K562 (cell line): ENCODE measurements around the gene AIG1. TPM values are rescaled to one million over a fixed set of nuclear protein-coding genes. Genes with fewer than 3 reads are reported as not detected.
A peak's percentile ranks its signal among the peaks of the same experiment; 100 is the strongest.

ENCODE experiments used
- ATAC-seq: fragments of 200-7000 bp; cut with Tn5 transposase; 3 replicates; pipeline ENCODE4 v1.9.1; 2020; ENCODE audit warnings: moderate library complexity
- BruUV-seq: library from RNA; stranded (reverse); fragments of 400-500 nt; replicated peaks from 2 replicates; lab custom pipeline; 2021; lab: Mats Ljungman, UMichigan
- CTCF ChIA-PET: fragments of 300-600 bp; formaldehyde crosslinking; extraction: SDS; loops from one replicate; lab custom pipeline; 2021; ENCODE audit warnings: low intra/inter-chr PET ratio; lab: Yijun Ruan, JAX
- POLR2A ChIA-PET: fragments of 300-600, 350-650 bp; sonication (Branson Sonifier 250); formaldehyde crosslinking; extraction: SDS; loops from one replicate; lab custom pipeline; 2021; ENCODE audit warnings: antibody characterized with exemption, inconsistent platforms; lab: Yijun Ruan, JAX
- DNase-seq, 4 experiments: peaks; one replicate each; pipeline versions ENCODE4 v3.0.0 to v3.0.0-alpha.2; 2011 to 2018; ENCODE audit warnings: low spot score in 3 of 4, mixed read lengths in 3 of 4; ENCODE audit errors: extremely low read depth in 1 of 4
- FAIRE-seq: peaks from 2 replicates; lab custom pipeline; 2011; peaks lifted over from hg19 to GRCh38; lab: Jason Lieb, UNC
- H2AFZ ChIP-seq: 2 replicates; pipeline ENCODE4 v1.6.0; 2011; ENCODE audit warnings: low read depth, low read length, control low read depth, inconsistent platforms
- H3K27ac ChIP-seq: fragments of 200-600 bp; 3 replicates; pipeline ENCODE4 v1.8.0; 2011; ENCODE audit warnings: low read depth, mild to moderate bottlenecking, control low read depth, inconsistent platforms, low read length, moderate library complexity, mixed read lengths; ENCODE audit errors: extremely low read depth
- H3K27me3 ChIP-seq, 2 experiments: fragments of 300-600 bp in 1 of 2; 2 replicates in 1 of 2; 3 replicates in 1 of 2; pipeline versions ENCODE4 v1.6.0 to v1.8.0; 2011; ENCODE audit warnings: inconsistent platforms in 2 of 2, low read length in 2 of 2, mild to moderate bottlenecking in 1 of 2, mixed read lengths in 1 of 2, moderate library complexity in 1 of 2; ENCODE audit not compliant: control insufficient read depth in 2 of 2, insufficient read depth in 2 of 2
- H3K36me3 ChIP-seq: fragments of 300-600 bp; 3 replicates; pipeline ENCODE4 v1.8.0; 2011; ENCODE audit warnings: mild to moderate bottlenecking, low read length, inconsistent platforms; ENCODE audit not compliant: control insufficient read depth, insufficient read depth
- H3K4me1 ChIP-seq, 2 experiments: fragments of 200-600 bp in 1 of 2; replicated peaks in 1 of 2; 2 replicates in 1 of 2; 3 replicates in 1 of 2; pipeline versions ENCODE4 v1.5.1 to v1.8.0; 2011; ENCODE audit warnings: inconsistent platforms in 2 of 2, low read length in 2 of 2, mild to moderate bottlenecking in 1 of 2, mixed read lengths in 1 of 2, moderate library complexity in 1 of 2; ENCODE audit not compliant: control insufficient read depth in 2 of 2, insufficient read depth in 2 of 2
- H3K4me2 ChIP-seq: 2 replicates; pipeline ENCODE4 v1.6.1; 2011; ENCODE audit warnings: low read length, control low read depth, inconsistent platforms, mixed read lengths; ENCODE audit not compliant: insufficient read depth
- H3K4me3 ChIP-seq: fragments of 200-600 bp; sonication (generic), shearing (Covaris generic); 2 replicates; pipeline ENCODE4 v1.5.1; 2016; ENCODE audit warnings: control low read depth, inconsistent platforms
- H3K79me2 ChIP-seq: fragments of 200-600 bp; 3 replicates; pipeline ENCODE4 v1.8.0; 2011; ENCODE audit warnings: low read length, inconsistent platforms; ENCODE audit not compliant: control insufficient read depth, insufficient read depth
- H3K9ac ChIP-seq, 2 experiments: 2 replicates each; pipeline versions ENCODE4 v1.6.0 to v1.6.1; 2011; ENCODE audit warnings: low read depth in 2 of 2, low read length in 2 of 2, control low read depth in 1 of 2, inconsistent platforms in 1 of 2, mild to moderate bottlenecking in 1 of 2, mixed read lengths in 1 of 2; ENCODE audit not compliant: insufficient read depth in 1 of 2
- H3K9me1 ChIP-seq: one replicate; pipeline ENCODE4 v1.6.0; 2011; ENCODE audit warnings: inconsistent platforms, mild to moderate bottlenecking, low read length, moderate library complexity; ENCODE audit not compliant: control insufficient read depth, insufficient read depth
- H3K9me3 ChIP-seq: replicated peaks from 2 replicates; pipeline ENCODE4 v1.5.1; 2011; ENCODE audit warnings: low read depth, low read length, inconsistent platforms; ENCODE audit not compliant: control insufficient read depth, insufficient read depth
- H4K20me1 ChIP-seq: replicated peaks from 2 replicates; pipeline ENCODE4 v1.6.1; 2011; ENCODE audit warnings: low read length, inconsistent platforms, mixed read lengths; ENCODE audit not compliant: control insufficient read depth, insufficient read depth
- CREB3L1 ChIP-seq: fragments of 450-650 bp; IDR thresholded peaks from 2 replicates; pipeline ENCODE4 v1.6.1; 2014; ENCODE audit warnings: low read depth, mild to moderate bottlenecking, moderate library complexity, borderline replicate concordance
- MIER1 ChIP-seq: fragments of 450-650 bp; IDR thresholded peaks from 2 replicates; pipeline ENCODE4 v1.6.1; 2016; ENCODE audit warnings: antibody characterized with exemption, mild to moderate bottlenecking, low read depth
- SPI1 ChIP-seq: IDR thresholded peaks from 2 replicates; pipeline ENCODE4 v1.6.1; 2011; ENCODE audit warnings: low read depth, low read length, control low read depth, borderline replicate concordance
- ZBED1 ChIP-seq: IDR thresholded peaks from 2 replicates; pipeline ENCODE4 v1.6.1; 2014
- WGBS: fragments of 100-300 bp; shearing (Covaris generic); methylation state at CpG from one replicate; pipeline ENCODE4 v1.1.6; 2016; ENCODE audit warnings: low coverage, mixed read lengths; ENCODE audit not compliant: insufficient coverage; ENCODE audit errors: missing lambda C conversion rate; 5-methylcytosine and 5-hydroxymethylcytosine counted together
- in situ Hi-C: fragments of 300-500 bp; cut with MboI; formaldehyde crosslinking; loops from 4 replicates; pipeline ENCODE4 v1.15.0; 2018; ENCODE audit warnings: inconsistent platforms, mixed read lengths
- intact Hi-C: fragments of 100-400 bp; cut with micrococcal nuclease; formaldehyde crosslinking; loops from 2 replicates; pipeline ENCODE4 v1.14.2; 2022
- polyA plus RNA-seq, 8 experiments: library from polyadenylated mRNA; depleted of rRNA in 4 of 8; stranded (reverse) in 5 of 8; unstranded in 3 of 8; fragments of >200 nt; fragmentation: Nextera tagmentation in 2 of 8; fragmentation: Illumina TruSeq in 1 of 8; extraction: Ambion mirVana in 2 of 8; extraction: Trizol in 1 of 8; gene quantifications; 2 replicates each; pipeline versions ENCODE4 v1.2.1 to v1.2.3, GENCODE V29; 2011 to 2014; ENCODE audit warnings: inconsistent platforms in 1 of 8, missing spikeins in 1 of 8
- total RNA-seq, 7 experiments: library from RNA; depleted of rRNA in 6 of 7; stranded (reverse); fragments of >200 nt in 6 of 7; fragmentation: Illumina TruSeq in 2 of 7; extraction: Trizol in 2 of 7; gene quantifications; 2 replicates each; pipeline versions ENCODE4 v1.2.1 to v1.2.3, GENCODE V29; 2011 to 2021; ENCODE audit warnings: low replicate concordance in 1 of 7

AIG1 gene
- total and polyA plus RNA-seq, 9 of the 15 experiments (the other 6 are each of a cell fraction or from before 2014, with no cell fraction given): 74.8 to 333 (median 127) TPM

GRCh38 chr6:143110572-143110971 is 49.9 kb downstream of the AIG1 start:
- no peak overlapping the region for H3K9ac ChIP-seq
- H3K4me1 ChIP-seq: no peaks in the 10 kb centered on the region; a peak in 2 of 5 replicates
- no peaks in the 10 kb centered on the region for H3K9me1 ChIP-seq
- no peak for FAIRE-seq
- no peaks in the 10 kb centered on the region for H3K79me2 ChIP-seq
- peaks cover 9% of the 10 kb centered on the region; the same call in 2 of the 3 replicates for H3K36me3 ChIP-seq
- H2AFZ ChIP-seq: no peak overlapping the region
- BruUV-seq: no TSS peak
- no peak for ATAC-seq
- no peak for DNase-seq
- no peaks in the 10 kb centered on the region for H3K27me3 ChIP-seq
- no peaks in the 10 kb centered on the region for H3K9me3 ChIP-seq
- TF ChIP-seq SPI1 (peak; percentile 49; the same call in 1 of the 2 replicates), MIER1 (no peak)
- in situ Hi-C loops: no loop called here
- CTCF ChIA-PET: no interaction called here
- POLR2A ChIA-PET: interaction anchor here (0.6 to 1.0 kb wide), 2 partner anchors 12 to 25 kb away, joined by 3 read pairs; no protein-coding TSS in a partner anchor
- no peaks in the 10 kb centered on the region for H4K20me1 ChIP-seq
- H3K27ac ChIP-seq: no peak overlapping the region
- no peak overlapping the region for H3K4me2 ChIP-seq
- H3K4me3 ChIP-seq: no peak overlapping the region
- intact Hi-C loops: no loop called here
- 71% methylated on average over 4 of the region's 4 CpGs for WGBS

DNA sequence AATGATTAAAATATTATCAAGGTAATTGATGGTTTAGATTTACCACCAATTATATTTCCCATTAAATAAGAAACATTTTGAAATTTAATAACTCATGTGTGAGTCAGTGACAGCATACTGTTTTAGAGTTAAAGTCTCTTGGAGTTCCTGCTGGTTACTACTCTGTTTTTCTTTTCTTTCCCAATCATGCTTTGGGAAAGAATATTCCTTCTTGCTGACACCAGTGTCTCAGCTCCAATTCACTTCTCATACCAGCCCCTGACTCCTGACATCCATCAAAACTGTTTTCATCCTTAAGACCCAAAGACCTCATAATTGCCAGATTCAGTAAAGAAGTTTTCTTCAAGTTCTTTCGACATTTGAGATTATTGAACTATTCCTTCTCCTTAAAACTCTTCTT is 50.3 kb downstream of the AIG1 start:
- no peak for TF ChIP-seq ZBED1
- no peak for TF ChIP-seq CREB3L1
- DNase-seq: no peak
- no peak overlapping the region for H3K9ac ChIP-seq
- ATAC-seq: no peak
- no peaks in the 10 kb centered on the region for H3K79me2 ChIP-seq
- no peak overlapping the region for H3K27ac ChIP-seq
- no peak overlapping the region for H3K4me2 ChIP-seq
- no peaks in the 10 kb centered on the region for H4K20me1 ChIP-seq
- H3K27me3 ChIP-seq: no peaks in the 10 kb centered on the region
- no peak for FAIRE-seq
- H3K9me1 ChIP-seq: no peaks in the 10 kb centered on the region
- POLR2A ChIA-PET: interaction anchor here (1.0 kb wide), 1 partner anchor 25 kb away, joined by 3 read pairs; no protein-coding TSS in a partner anchor
- no peak overlapping the region for H3K4me3 ChIP-seq
- H3K36me3 ChIP-seq: peaks cover 9% of the 10 kb centered on the region; the same call in 2 of the 3 replicates
- intact Hi-C loops: no loop called here
- 68% methylated on average over 1 of the region's 1 CpG for WGBS
- no peak overlapping the region for H2AFZ ChIP-seq
- no peaks in the 10 kb centered on the region; a peak in 2 of 5 replicates for H3K4me1 ChIP-seq
- no peaks in the 10 kb centered on the region for H3K9me3 ChIP-seq
- BruUV-seq: no TSS peak
- CTCF ChIA-PET: no interaction called here
- in situ Hi-C loops: no loop called here
